Stimulated activated naive B cell treated with anti-CD40 and anti-IgM and Interleukin-4, amounts not matched to agents 10 μg/mL and 1 μg/mL and 100 μg/mL, for 72 hours (primary cell): ENCODE results near the gene TNRC6C.

Experiments
- ATAC-seq, 2 donors: fragments of 150-1000 bp; cut with Tn5 transposase; replicated peaks; 2 replicates each; pipeline ENCODE4 v1.10.0; 2021; ENCODE audit warnings: moderate library complexity in 1 of 2
- DNase-seq: peaks from one replicate; pipeline ENCODE4 v3.0.0; 2021
- H3K27ac Mint-ChIP-seq: one replicate; pipeline ENCODE4 v1.8.0; 2022; ENCODE audit warnings: mild to moderate bottlenecking, mixed read lengths
- H3K27me3 Mint-ChIP-seq, 2 donors: one replicate each; pipeline ENCODE4 v1.8.0; 2022; ENCODE audit warnings: mixed read lengths in 2 of 2
- H3K36me3 Mint-ChIP-seq, 2 donors: one replicate each; pipeline ENCODE4 v1.8.0; 2022; ENCODE audit warnings: mixed read lengths in 2 of 2, mild to moderate bottlenecking in 1 of 2
- H3K4me1 Mint-ChIP-seq, 2 donors: one replicate each; pipeline ENCODE4 v1.8.0; 2022; ENCODE audit warnings: mixed read lengths in 2 of 2, mild to moderate bottlenecking in 1 of 2
- H3K4me3 Mint-ChIP-seq, 2 donors: one replicate each; pipeline ENCODE4 v1.8.0; 2022; ENCODE audit warnings: mild to moderate bottlenecking in 2 of 2, mixed read lengths in 2 of 2, moderate library complexity in 1 of 2
- H3K9me3 Mint-ChIP-seq, 2 donors: one replicate each; pipeline ENCODE4 v1.8.0; 2022; ENCODE audit warnings: mixed read lengths in 2 of 2, mild to moderate bottlenecking in 1 of 2

Gene TNRC6C

GRCh38 chr17:78129351-78130089 is 171.0 kb downstream of the TNRC6C start:
- no peaks in the 10 kb centered on the region for H3K27me3 Mint-ChIP-seq
- no peak for DNase-seq
- no peak for ATAC-seq

GRCh38 chr17:78130090-78130436 is 171.6 kb downstream of the TNRC6C start:
- peaks cover 66 to 86% of the 10 kb centered on the region in 2 donors for H3K4me1 Mint-ChIP-seq
- H3K4me3 Mint-ChIP-seq = peak overlapping the region; percentile 96 to 97
- no peaks in the 10 kb centered on the region for H3K9me3 Mint-ChIP-seq
- peaks cover 66 to 81% of the 10 kb centered on the region in 2 donors for H3K36me3 Mint-ChIP-seq
- DNase-seq = no peak
- peak overlapping the region; percentile 98 for H3K27ac Mint-ChIP-seq
- ATAC-seq = no peak
- no peaks in the 10 kb centered on the region for H3K27me3 Mint-ChIP-seq

More at GRCh38 chr17:78129351-78130089, 171.0 kb downstream of the TNRC6C start:
- peaks cover 65 to 86% of the 10 kb centered on the region in 2 donors for H3K4me1 Mint-ChIP-seq
- no peaks in the 10 kb centered on the region for H3K9me3 Mint-ChIP-seq
- peaks cover 63 to 81% of the 10 kb centered on the region in 2 donors for H3K36me3 Mint-ChIP-seq
- peak overlapping the region; percentile 98 for H3K27ac Mint-ChIP-seq
- H3K4me3 Mint-ChIP-seq = peak overlapping the region; percentile 96 to 97

GRCh38 chr17:78130437-78131101 is 172.1 kb downstream of the TNRC6C start, which contains the start of gene TMC8:
TSS of gene TMC8 (plus strand) at chr17:78130771. CDS start at chr17:78131589, 818 bp downstream.
- H3K4me1 Mint-ChIP-seq = peaks cover 66 to 85% of the 10 kb centered on the region in 2 donors
- H3K36me3 Mint-ChIP-seq = peaks cover 66 to 85% of the 10 kb centered on the region in 2 donors
- ATAC-seq (peak; percentile 17 to 23), DNase-seq (peak; percentile 77)
- peak within 1 kb of the TSS; percentile 96 to 97 for H3K4me3 Mint-ChIP-seq
- H3K27me3 Mint-ChIP-seq = no peaks in the 10 kb centered on the region
- no peaks in the 10 kb centered on the region for H3K9me3 Mint-ChIP-seq
- peak within 1 kb of the TSS; percentile 98 for H3K27ac Mint-ChIP-seq

GRCh38 chr17:78131172-78132083 is 172.9 kb downstream of the TNRC6C start:
- Mint-ChIP-seq H3K4me1 (peaks cover 64 to 85% of the 10 kb centered on the region in 2 donors), H3K27ac (peak overlapping the region; percentile 98), H3K4me3 (peak overlapping the region; percentile 97 to 99), H3K9me3 (no peaks in the 10 kb centered on the region), H3K36me3 (peaks cover 70 to 85% of the 10 kb centered on the region in 2 donors), H3K27me3 (no peaks in the 10 kb centered on the region)
- ATAC-seq (peak; percentile 0 to 1), DNase-seq (no peak)

GRCh38 chr17:78132084-78132676 is 173.7 kb downstream of the TNRC6C start:
- H3K4me1 Mint-ChIP-seq = peaks cover 61 to 84% of the 10 kb centered on the region in 2 donors
- ATAC-seq = peak; percentile 43 to 50
- peaks cover 69 to 86% of the 10 kb centered on the region in 2 donors for H3K36me3 Mint-ChIP-seq
- peak overlapping the region; percentile 97 to 99 for H3K4me3 Mint-ChIP-seq
- peak; percentile 89 for DNase-seq
- peak overlapping the region; percentile 100 for H3K27ac Mint-ChIP-seq
- H3K9me3 Mint-ChIP-seq = no peaks in the 10 kb centered on the region
- no peaks in the 10 kb centered on the region for H3K27me3 Mint-ChIP-seq

GRCh38 chr17:78132767-78133178 is 174.3 kb downstream of the TNRC6C start:
- ATAC-seq = no peak
- peaks cover 63 to 84% of the 10 kb centered on the region in 2 donors for H3K4me1 Mint-ChIP-seq
- peak overlapping the region; percentile 100 for H3K27ac Mint-ChIP-seq

GRCh38 chr17:78133179-78133951 is 174.9 kb downstream of the TNRC6C start:
- peak; percentile 6 for DNase-seq
- no peak for ATAC-seq
- Mint-ChIP-seq H3K36me3 (peaks cover 71 to 91% of the 10 kb centered on the region in 2 donors), H3K27me3 (no peaks in the 10 kb centered on the region), H3K4me1 (peaks cover 67 to 87% of the 10 kb centered on the region in 2 donors), H3K9me3 (no peaks in the 10 kb centered on the region), H3K4me3 (peak overlapping the region; percentile 97 to 99), H3K27ac (peak overlapping the region; percentile 100)

More at GRCh38 chr17:78132767-78133178, 174.3 kb downstream of the TNRC6C start:
- no peaks in the 10 kb centered on the region for H3K9me3 Mint-ChIP-seq
- DNase-seq = no peak
- H3K27me3 Mint-ChIP-seq = no peaks in the 10 kb centered on the region
- H3K4me3 Mint-ChIP-seq = peak overlapping the region; percentile 97 to 99
- peaks cover 69 to 86% of the 10 kb centered on the region in 2 donors for H3K36me3 Mint-ChIP-seq

GRCh38 chr17:78133971-78134898 is 175.7 kb downstream of the TNRC6C start:
- H3K4me1 Mint-ChIP-seq = peaks cover 70 to 89% of the 10 kb centered on the region in 2 donors
- peak overlapping the region; percentile 100 for H3K27ac Mint-ChIP-seq
- peak; percentile 5 to 10 for ATAC-seq
- peak; percentile 39 for DNase-seq
- H3K4me3 Mint-ChIP-seq = peak overlapping the region; percentile 97 to 99
- H3K36me3 Mint-ChIP-seq = peaks cover 80 to 93% of the 10 kb centered on the region in 2 donors
- no peaks in the 10 kb centered on the region for H3K27me3 Mint-ChIP-seq
- H3K9me3 Mint-ChIP-seq = no peaks in the 10 kb centered on the region

- DNase-seq (no peak), ATAC-seq (no peak)
- Mint-ChIP-seq H3K4me3 (peak overlapping the region; percentile 28 to 99), H3K36me3 (peaks cover 81 to 91% of the 10 kb centered on the region in 2 donors), H3K27me3 (no peaks in the 10 kb centered on the region), H3K27ac (peak overlapping the region; percentile 31), H3K9me3 (no peaks in the 10 kb centered on the region), H3K4me1 (peaks cover 67 to 89% of the 10 kb centered on the region in 2 donors)
Observed at GRCh38 chr17:78134899-78135385, 176.4 kb downstream of the TNRC6C start.

- H3K4me1 Mint-ChIP-seq = peaks cover 65 to 88% of the 10 kb centered on the region in 2 donors
- peak overlapping the region; percentile 86 for H3K27ac Mint-ChIP-seq
- no peak for ATAC-seq
- H3K27me3 Mint-ChIP-seq = no peaks in the 10 kb centered on the region
- H3K36me3 Mint-ChIP-seq = peaks cover 78 to 89% of the 10 kb centered on the region in 2 donors
- peak overlapping the region; percentile 58 to 60 for H3K4me3 Mint-ChIP-seq
- no peaks in the 10 kb centered on the region for H3K9me3 Mint-ChIP-seq
- no peak for DNase-seq
Observed at GRCh38 chr17:78135858-78136500, 177.5 kb downstream of the TNRC6C start.

GRCh38 chr17:78137392-78138203 is 179.1 kb downstream of the TNRC6C start:
- H3K27ac Mint-ChIP-seq = peak overlapping the region; percentile 95
- peak overlapping the region; percentile 70 to 71 for H3K4me3 Mint-ChIP-seq
- DNase-seq (no peak), ATAC-seq (peak; percentile 7 to 15)
- peaks cover 76 to 96% of the 10 kb centered on the region in 2 donors for H3K4me1 Mint-ChIP-seq
- H3K36me3 Mint-ChIP-seq = peaks cover 80 to 91% of the 10 kb centered on the region in 2 donors
- H3K27me3 Mint-ChIP-seq = no peaks in the 10 kb centered on the region
- no peaks in the 10 kb centered on the region for H3K9me3 Mint-ChIP-seq
